ENCODE results near the gene NSMF. TPM values are rescaled to one million over a fixed set of nuclear protein-coding genes. Genes with fewer than 3 reads are reported as not detected.

NSMF gene
- polyA plus RNA-seq, 4 donors = 25.4 to 76.9 (median 45.6) TPM

- H3K27me3 ChIP-seq (ENCODE audit: control insufficient read depth in 3 of 3, insufficient read depth in 3 of 3, low read length in 3 of 3) = no peaks in the 10 kb centered on the region
- peak in 1 of 2 donors; percentile 86 for DNase-seq
- H3K4me1 ChIP-seq (ENCODE audit: control insufficient read depth in 3 of 3, insufficient read depth in 2 of 3, low read depth in 1 of 3, low read length in 2 of 3) = peaks cover 0 to 23% (median 0%) of the 10 kb centered on the region in 3 donors
- WGBS, 3 donors = 43 to 61% (median 51%) methylated on average over 18 to 20 of the region's 20 CpGs
- peak overlapping the region in 2 of 3 donors; percentile 38 to 43 for H3K4me3 ChIP-seq (ENCODE audit: low read depth in 1 of 3, low read length in 3 of 3)
- H3K9me3 ChIP-seq (ENCODE audit: control insufficient read depth in 2 of 2, insufficient read depth in 1 of 2, low read depth in 1 of 2, low read length in 1 of 2) = no peaks in the 10 kb centered on the region
- no peak for FAIRE-seq
- H3K27ac ChIP-seq (ENCODE audit: low read depth in 1 of 3, low read length in 2 of 3) = peak overlapping the region in 1 of 3 donors; percentile 42
- H3K36me3 ChIP-seq (ENCODE audit: control insufficient read depth in 3 of 3, insufficient read depth in 2 of 3, low read depth in 1 of 3, low read length in 3 of 3) = peaks cover 0 to 40% (median 0%) of the 10 kb centered on the region in 3 donors
Measured at GRCh38 chr9:137406085-137406760, 52.9 kb downstream of the NSMF start.

- H3K4me1 ChIP-seq (ENCODE audit: control insufficient read depth in 3 of 3, insufficient read depth in 2 of 3, low read depth in 1 of 3, low read length in 2 of 3) = peaks cover 0 to 23% (median 0%) of the 10 kb centered on the region in 3 donors
- no peaks in the 10 kb centered on the region for H3K9me3 ChIP-seq (ENCODE audit: control insufficient read depth in 2 of 2, insufficient read depth in 1 of 2, low read depth in 1 of 2, low read length in 1 of 2)
- peaks cover 0 to 37% (median 0%) of the 10 kb centered on the region in 3 donors for H3K36me3 ChIP-seq (ENCODE audit: control insufficient read depth in 3 of 3, insufficient read depth in 2 of 3, low read depth in 1 of 3, low read length in 3 of 3)
- no peaks in the 10 kb centered on the region for H3K27me3 ChIP-seq (ENCODE audit: control insufficient read depth in 3 of 3, insufficient read depth in 3 of 3, low read length in 3 of 3)
- WGBS, 3 donors = 90 to 92% (median 92%) methylated on average over 11 of the region's 11 CpGs
- H3K27ac ChIP-seq (ENCODE audit: low read depth in 1 of 3, low read length in 2 of 3) = peak overlapping the region in 1 of 3 donors; percentile 42
- FAIRE-seq (no peak), DNase-seq (no peak)
- no peak overlapping the region for H3K4me3 ChIP-seq (ENCODE audit: low read depth in 1 of 3, low read length in 3 of 3)
Measured at GRCh38 chr9:137405677-137406081, 53.5 kb downstream of the NSMF start.

- DNase-seq (no peak), FAIRE-seq (no peak)
- Histone ChIP-seq H3K27ac (ENCODE audit: low read depth in 1 of 3, low read length in 2 of 3) (no peak overlapping the region), H3K4me1 (ENCODE audit: control insufficient read depth in 3 of 3, insufficient read depth in 2 of 3, low read depth in 1 of 3, low read length in 2 of 3) (peaks cover 0 to 24% (median 0%) of the 10 kb centered on the region in 3 donors), H3K36me3 (ENCODE audit: control insufficient read depth in 3 of 3, insufficient read depth in 2 of 3, low read depth in 1 of 3, low read length in 3 of 3) (peaks cover 0 to 34% (median 0%) of the 10 kb centered on the region in 3 donors), H3K9me3 (ENCODE audit: control insufficient read depth in 2 of 2, insufficient read depth in 1 of 2, low read depth in 1 of 2, low read length in 1 of 2) (no peaks in the 10 kb centered on the region), H3K27me3 (ENCODE audit: control insufficient read depth in 3 of 3, insufficient read depth in 3 of 3, low read length in 3 of 3) (no peaks in the 10 kb centered on the region), H3K4me3 (ENCODE audit: low read depth in 1 of 3, low read length in 3 of 3) (no peak overlapping the region)
- 91 to 97% (median 96%) methylated on average over 22 to 24 of the region's 24 CpGs for WGBS, 3 donors
Measured at GRCh38 chr9:137404961-137405567, 54.1 kb downstream of the NSMF start.

GRCh38 chr9:137403269-137403668 is 55.9 kb downstream of the NSMF start:
- no peak overlapping the region for H3K4me3 ChIP-seq (ENCODE audit: low read depth in 1 of 3, low read length in 3 of 3)
- H3K27me3 ChIP-seq (ENCODE audit: control insufficient read depth in 3 of 3, insufficient read depth in 3 of 3, low read length in 3 of 3) = no peaks in the 10 kb centered on the region
- no peak overlapping the region for H3K27ac ChIP-seq (ENCODE audit: low read depth in 1 of 3, low read length in 2 of 3)
- peaks cover 0 to 34% (median 0%) of the 10 kb centered on the region in 3 donors for H3K36me3 ChIP-seq (ENCODE audit: control insufficient read depth in 3 of 3, insufficient read depth in 2 of 3, low read depth in 1 of 3, low read length in 3 of 3)
- WGBS, 3 donors = 95 to 96% (median 95%) methylated on average over 13 to 15 of the region's 15 CpGs
- peaks cover 0 to 37% (median 0%) of the 10 kb centered on the region in 3 donors for H3K4me1 ChIP-seq (ENCODE audit: control insufficient read depth in 3 of 3, insufficient read depth in 2 of 3, low read depth in 1 of 3, low read length in 2 of 3)
- peaks cover 0 to 8% of the 10 kb centered on the region in 2 donors for H3K9me3 ChIP-seq (ENCODE audit: control insufficient read depth in 2 of 2, insufficient read depth in 1 of 2, low read depth in 1 of 2, low read length in 1 of 2)
- FAIRE-seq (no peak), DNase-seq (no peak)

GRCh38 chr9:137402746-137403145 is 56.4 kb downstream of the NSMF start:
- FAIRE-seq = no peak
- WGBS, 3 donors = 79 to 86% (median 83%) methylated on average over 11 of the region's 11 CpGs
- Histone ChIP-seq H3K4me3 (ENCODE audit: low read depth in 1 of 3, low read length in 3 of 3) (no peak overlapping the region), H3K36me3 (ENCODE audit: control insufficient read depth in 3 of 3, insufficient read depth in 2 of 3, low read depth in 1 of 3, low read length in 3 of 3) (peaks cover 0 to 37% (median 0%) of the 10 kb centered on the region in 3 donors), H3K27me3 (ENCODE audit: control insufficient read depth in 3 of 3, insufficient read depth in 3 of 3, low read length in 3 of 3) (no peaks in the 10 kb centered on the region), H3K27ac (ENCODE audit: low read depth in 1 of 3, low read length in 2 of 3) (no peak overlapping the region), H3K4me1 (ENCODE audit: control insufficient read depth in 3 of 3, insufficient read depth in 2 of 3, low read depth in 1 of 3, low read length in 2 of 3) (peaks cover 0 to 37% (median 0%) of the 10 kb centered on the region in 3 donors), H3K9me3 (ENCODE audit: control insufficient read depth in 2 of 2, insufficient read depth in 1 of 2, low read depth in 1 of 2, low read length in 1 of 2) (peaks cover 0 to 13% of the 10 kb centered on the region in 2 donors)
- no peak for DNase-seq

GRCh38 chr9:137398561-137399468 is 60.3 kb downstream of the NSMF start:
- H3K36me3 ChIP-seq (ENCODE audit: control insufficient read depth in 3 of 3, insufficient read depth in 2 of 3, low read depth in 1 of 3, low read length in 3 of 3) = peaks cover 0 to 57% (median 0%) of the 10 kb centered on the region in 3 donors
- 95 to 98% (median 97%) methylated on average over 60 of the region's 60 CpGs for WGBS, 3 donors
- H3K27me3 ChIP-seq (ENCODE audit: control insufficient read depth in 3 of 3, insufficient read depth in 3 of 3, low read length in 3 of 3) = no peaks in the 10 kb centered on the region
- FAIRE-seq (no peak), DNase-seq (no peak)
- peaks cover 0 to 17% (median 0%) of the 10 kb centered on the region in 3 donors for H3K4me1 ChIP-seq (ENCODE audit: control insufficient read depth in 3 of 3, insufficient read depth in 2 of 3, low read depth in 1 of 3, low read length in 2 of 3)
- peaks cover 0 to 22% of the 10 kb centered on the region in 2 donors for H3K9me3 ChIP-seq (ENCODE audit: control insufficient read depth in 2 of 2, insufficient read depth in 1 of 2, low read depth in 1 of 2, low read length in 1 of 2)
- peak overlapping the region in 1 of 3 donors; percentile 91 for H3K27ac ChIP-seq (ENCODE audit: low read depth in 1 of 3, low read length in 2 of 3)
- H3K4me3 ChIP-seq (ENCODE audit: low read depth in 1 of 3, low read length in 3 of 3) = no peak overlapping the region

- DNase-seq (no peak), FAIRE-seq (no peak)
- Histone ChIP-seq H3K4me1 (ENCODE audit: control insufficient read depth in 3 of 3, insufficient read depth in 2 of 3, low read depth in 1 of 3, low read length in 2 of 3) (peaks cover 0 to 17% (median 0%) of the 10 kb centered on the region in 3 donors), H3K4me3 (ENCODE audit: low read depth in 1 of 3, low read length in 3 of 3) (no peak overlapping the region), H3K27ac (ENCODE audit: low read depth in 1 of 3, low read length in 2 of 3) (no peak overlapping the region), H3K36me3 (ENCODE audit: control insufficient read depth in 3 of 3, insufficient read depth in 2 of 3, low read depth in 1 of 3, low read length in 3 of 3) (peaks cover 0 to 57% (median 0%) of the 10 kb centered on the region in 3 donors), H3K27me3 (ENCODE audit: control insufficient read depth in 3 of 3, insufficient read depth in 3 of 3, low read length in 3 of 3) (no peaks in the 10 kb centered on the region), H3K9me3 (ENCODE audit: control insufficient read depth in 2 of 2, insufficient read depth in 1 of 2, low read depth in 1 of 2, low read length in 1 of 2) (peaks cover 0 to 22% of the 10 kb centered on the region in 2 donors)
- WGBS, 3 donors = 84 to 93% (median 85%) methylated on average over 20 of the region's 20 CpGs
Measured at GRCh38 chr9:137397675-137398423, 61.3 kb downstream of the NSMF start.

Data from small intestine (tissue), 7 donors.